Kidney (tissue), 14 donors: ENCODE data around the gene NUBP1. TPM values are rescaled to one million over a fixed set of nuclear protein-coding genes. Genes with fewer than 3 reads are reported as not detected.

Experiments used
- DNase-seq, 5 donors: peaks; one replicate each; pipeline ENCODE4 v3.0.0-alpha.2; 2013 to 2020
- FAIRE-seq: peaks from 2 replicates; lab custom pipeline; 2012; peaks lifted over from hg19 to GRCh38; lab: Jason Lieb, UNC
- H3K27ac ChIP-seq, 2 donors: one replicate each; pipeline ENCODE4 v1.7.0; 2013; ENCODE audit warnings: low read depth in 2 of 2, low read length in 2 of 2, inconsistent platforms in 1 of 2
- H3K27me3 ChIP-seq: one replicate; pipeline ENCODE4 v1.7.1; 2013; ENCODE audit warnings: low read length, inconsistent platforms; ENCODE audit not compliant: control insufficient read depth, insufficient read depth
- H3K36me3 ChIP-seq, 3 donors: one replicate each; pipeline versions ENCODE4 v1.7.0 to v1.7.1; 2013; ENCODE audit warnings: low read length in 3 of 3, control low read depth in 1 of 3, inconsistent platforms in 1 of 3; ENCODE audit not compliant: insufficient read depth in 3 of 3, control insufficient read depth in 2 of 3
- H3K4me1 ChIP-seq, 3 donors: one replicate each; pipeline versions ENCODE4 v1.7.0 to v1.7.1; 2013; ENCODE audit warnings: low read length in 3 of 3, inconsistent platforms in 1 of 3, low read depth in 1 of 3; ENCODE audit not compliant: control insufficient read depth in 2 of 3, insufficient read depth in 2 of 3
- H3K4me3 ChIP-seq, 3 donors: one replicate each; pipeline versions ENCODE4 v1.7.0 to v1.8.1; 2013; ENCODE audit warnings: low read length in 3 of 3, control low read depth in 1 of 3, inconsistent platforms in 1 of 3
- H3K9ac ChIP-seq, 3 donors: one replicate each; pipeline versions ENCODE4 v1.7.0 to v1.7.1; 2013; ENCODE audit warnings: low read length in 3 of 3, control low read depth in 1 of 3, inconsistent platforms in 1 of 3
- H3K9me3 ChIP-seq, 3 donors: one replicate each; pipeline versions ENCODE4 v1.7.0 to v1.7.1; 2013; ENCODE audit warnings: low read length in 3 of 3, control low read depth in 1 of 3, inconsistent platforms in 1 of 3; ENCODE audit not compliant: control insufficient read depth in 2 of 3, insufficient read depth in 1 of 3
- intact Hi-C: fragments of 100-400 bp; cut with DNase I; formaldehyde crosslinking; loops from one replicate; pipeline ENCODE4 v1.11.1; 2022
- polyA plus RNA-seq: library from polyadenylated mRNA; stranded (reverse); fragments of 350-450 nt; fragmentation: Illumina TruSeq; extraction: RNeasy Lipid Tissue Mini Kit (QIAGEN cat#74804); gene quantifications from one replicate; pipeline ENCODE4 v1.2.3, GENCODE V29; 2014; ENCODE audit warnings: low read depth, low replicate concordance; ENCODE audit not compliant: insufficient read depth
- total RNA-seq: library from RNA; stranded (reverse); fragmentation: NEBNext Ultra II Directional; extraction: Animal tissue kit (Norgen Biotek cat#: 25700); gene quantifications from one replicate; pipeline ENCODE4 v1.2.1, GENCODE V29; 2021
- TF ChIP-seq, protein P1 (sequence below): IDR thresholded peaks from 3 replicates; pipeline ENCODE4 v1.5.1; 2012; ENCODE audit warnings: mild to moderate bottlenecking, moderate library complexity, borderline replicate concordance; ENCODE audit not compliant: insufficient read depth; ENCODE audit errors: extremely low read depth
- donor health status: control.
- donor health status: control.
- donor health status: control.
- donor health status: control.
- donor health status: control.
- donor health status: DM: yes; HTN: yes; CAD: no.
- donor health status: Normal renal cell carcinoma (clear cell type).

Gene NUBP1
- total and polyA plus RNA-seq, 2 donors from 2014 or later, result 38.5 to 47.7 TPM

DNA sequence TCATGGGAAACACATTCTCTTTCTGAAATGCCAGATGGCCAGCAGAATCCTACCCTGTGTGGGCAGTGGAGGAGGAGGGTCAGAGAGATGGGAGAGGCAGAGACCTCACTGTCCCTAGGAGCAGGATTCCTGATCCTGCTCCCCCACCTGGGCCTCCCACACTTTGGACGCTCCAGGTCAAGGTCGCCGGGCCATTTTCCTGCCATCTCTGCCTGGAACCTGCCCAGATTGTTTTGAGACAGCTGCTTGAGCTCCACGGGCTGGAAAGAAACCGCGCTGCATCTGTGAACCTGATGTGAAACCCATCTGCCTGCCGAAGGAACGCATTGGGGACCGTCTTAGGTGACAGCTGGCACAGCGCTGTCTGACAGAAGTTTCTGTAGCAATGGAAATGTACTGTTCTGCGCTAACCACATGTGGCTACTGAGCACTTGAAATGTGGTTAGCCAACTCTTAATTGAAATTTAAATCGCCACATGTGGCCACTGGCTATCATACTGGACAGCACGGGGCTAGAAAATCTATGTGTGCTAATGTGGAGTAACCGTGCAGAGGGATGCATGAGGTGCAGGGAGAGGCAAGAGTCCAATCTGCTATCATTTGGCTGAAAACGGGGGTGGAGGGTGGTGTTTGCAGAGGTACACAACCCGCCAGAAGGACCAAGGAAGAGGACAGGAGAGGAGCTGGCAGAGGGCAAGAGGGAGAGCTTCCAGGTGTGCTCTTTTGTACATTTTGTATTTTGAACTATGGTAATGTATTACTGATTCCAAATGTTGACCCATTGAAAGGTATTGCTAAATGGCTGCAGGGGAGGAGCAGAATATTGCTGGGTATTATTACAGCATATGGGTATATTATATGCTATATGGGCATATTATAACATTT is 15.4 kb upstream of the NUBP1 start:
- Histone ChIP-seq H3K9me3 (peaks cover 0 to 2% (median 1%) of the 10 kb centered on the region in 3 donors), H3K27me3 (no peaks in the 10 kb centered on the region), H3K27ac (no peak overlapping the region), H3K36me3 (no peaks in the 10 kb centered on the region), H3K9ac (no peak overlapping the region), H3K4me1 (no peaks in the 10 kb centered on the region), H3K4me3 (no peak overlapping the region)
- intact Hi-C loops, result no loop called here
- peak in 4 of 5 donors; percentile 75 to 82 (median 77) for DNase-seq
- no peak for FAIRE-seq
- TF ChIP-seq, protein P1, sequence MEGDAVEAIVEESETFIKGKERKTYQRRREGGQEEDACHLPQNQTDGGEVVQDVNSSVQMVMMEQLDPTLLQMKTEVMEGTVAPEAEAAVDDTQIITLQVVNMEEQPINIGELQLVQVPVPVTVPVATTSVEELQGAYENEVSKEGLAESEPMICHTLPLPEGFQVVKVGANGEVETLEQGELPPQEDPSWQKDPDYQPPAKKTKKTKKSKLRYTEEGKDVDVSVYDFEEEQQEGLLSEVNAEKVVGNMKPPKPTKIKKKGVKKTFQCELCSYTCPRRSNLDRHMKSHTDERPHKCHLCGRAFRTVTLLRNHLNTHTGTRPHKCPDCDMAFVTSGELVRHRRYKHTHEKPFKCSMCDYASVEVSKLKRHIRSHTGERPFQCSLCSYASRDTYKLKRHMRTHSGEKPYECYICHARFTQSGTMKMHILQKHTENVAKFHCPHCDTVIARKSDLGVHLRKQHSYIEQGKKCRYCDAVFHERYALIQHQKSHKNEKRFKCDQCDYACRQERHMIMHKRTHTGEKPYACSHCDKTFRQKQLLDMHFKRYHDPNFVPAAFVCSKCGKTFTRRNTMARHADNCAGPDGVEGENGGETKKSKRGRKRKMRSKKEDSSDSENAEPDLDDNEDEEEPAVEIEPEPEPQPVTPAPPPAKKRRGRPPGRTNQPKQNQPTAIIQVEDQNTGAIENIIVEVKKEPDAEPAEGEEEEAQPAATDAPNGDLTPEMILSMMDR, result no peak

DNA sequence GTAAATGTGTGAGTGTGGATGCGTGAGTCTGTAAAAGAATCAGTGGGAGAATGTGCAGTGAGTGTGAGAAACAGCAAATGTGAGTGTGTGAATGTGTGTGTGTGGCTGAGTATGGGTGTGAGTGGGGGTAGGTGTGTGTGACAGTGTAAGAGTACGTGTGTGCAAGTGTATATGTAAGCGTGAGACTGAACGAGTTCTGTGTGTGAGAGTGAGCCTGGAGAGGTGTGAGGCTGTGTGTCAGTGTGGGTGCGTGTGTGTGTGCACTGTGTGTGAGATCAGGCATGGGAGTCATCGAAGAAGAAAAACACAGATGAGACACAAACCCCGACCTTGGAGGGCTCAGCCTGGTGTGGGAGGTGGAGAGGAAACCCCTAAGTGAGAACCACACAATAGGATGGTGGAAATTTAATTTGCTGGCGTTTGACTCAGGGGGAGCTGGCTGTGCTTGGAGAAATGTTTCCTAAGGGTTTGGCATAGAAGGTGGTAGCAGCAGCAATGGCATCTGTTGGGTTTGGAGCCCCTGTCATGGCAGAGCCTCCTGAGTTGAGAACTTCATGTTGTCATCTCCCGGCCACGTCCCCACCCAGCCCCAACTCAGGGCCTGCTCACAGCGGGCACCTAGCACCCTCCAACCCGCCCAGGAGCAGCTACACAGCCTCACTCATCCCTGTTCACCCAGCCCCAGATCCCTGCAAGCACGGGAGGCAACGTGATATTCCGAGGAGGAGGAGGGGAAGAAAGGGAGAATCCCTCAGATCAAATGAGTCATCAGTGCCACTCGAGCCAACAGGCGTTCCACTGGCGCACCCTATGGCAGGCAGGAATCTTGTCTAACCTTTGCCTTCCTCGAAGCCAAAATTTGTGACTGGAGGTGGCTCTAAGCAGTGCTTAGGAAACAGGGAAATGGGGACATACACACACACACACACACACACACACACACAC is 14.3 kb upstream of the NUBP1 start:
- TF ChIP-seq, protein P1, result no peak
- peaks cover 0 to 3% (median 1%) of the 10 kb centered on the region in 3 donors for H3K9me3 ChIP-seq
- intact Hi-C loops, result loop anchor here (5.0 kb wide), 1 partner anchor 207 kb away; no protein-coding TSS in a partner anchor
- no peaks in the 10 kb centered on the region for H3K36me3 ChIP-seq
- H3K4me1 ChIP-seq, result no peaks in the 10 kb centered on the region
- no peak overlapping the region for H3K4me3 ChIP-seq
- DNase-seq, result peak in 2 of 5 donors; percentile 52 to 55
- H3K27ac ChIP-seq, result no peak overlapping the region
- FAIRE-seq, result no peak
- H3K9ac ChIP-seq, result no peak overlapping the region
- no peaks in the 10 kb centered on the region for H3K27me3 ChIP-seq

DNA sequence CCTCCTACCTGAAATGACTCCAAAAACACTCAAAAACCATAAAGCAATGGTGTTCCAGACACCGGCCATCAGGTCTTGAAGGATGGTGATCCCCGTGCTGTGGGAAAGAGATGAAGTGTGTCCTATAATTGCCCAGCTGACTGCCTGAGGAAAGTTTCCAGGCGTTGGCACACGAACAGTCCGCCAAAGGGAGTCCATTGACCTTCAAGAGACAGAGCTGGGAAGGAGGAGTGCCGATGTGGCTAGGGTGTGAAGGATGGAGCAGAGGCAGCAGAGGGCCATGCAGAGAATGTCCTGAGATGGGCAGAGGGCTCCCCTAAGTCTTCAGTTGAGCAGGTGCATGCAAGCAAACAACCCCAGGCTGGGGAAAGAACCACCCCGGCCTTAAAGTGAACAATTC is 11.9 kb upstream of the NUBP1 start:
- no peak overlapping the region for H3K9ac ChIP-seq
- FAIRE-seq (no peak), DNase-seq (no peak)
- peaks cover 0 to 3% (median 1%) of the 10 kb centered on the region in 3 donors for H3K9me3 ChIP-seq
- H3K36me3 ChIP-seq, result no peaks in the 10 kb centered on the region
- TF ChIP-seq, protein P1, result no peak
- intact Hi-C loops, result loop anchor here (5.0 kb wide), 1 partner anchor 209 kb away; no protein-coding TSS in a partner anchor
- no peak overlapping the region for H3K27ac ChIP-seq
- no peak overlapping the region for H3K4me3 ChIP-seq
- H3K27me3 ChIP-seq, result no peaks in the 10 kb centered on the region
- no peaks in the 10 kb centered on the region for H3K4me1 ChIP-seq
